RPMI8226 (cell line): ENCODE data around the gene GYS2.
A peak's percentile ranks its signal among the peaks of the same experiment; 100 is the strongest.

Experiments used
- DNase-seq: peaks from one replicate; pipeline ENCODE4 v3.0.0-alpha.2; 2015

GYS2 gene

DNA sequence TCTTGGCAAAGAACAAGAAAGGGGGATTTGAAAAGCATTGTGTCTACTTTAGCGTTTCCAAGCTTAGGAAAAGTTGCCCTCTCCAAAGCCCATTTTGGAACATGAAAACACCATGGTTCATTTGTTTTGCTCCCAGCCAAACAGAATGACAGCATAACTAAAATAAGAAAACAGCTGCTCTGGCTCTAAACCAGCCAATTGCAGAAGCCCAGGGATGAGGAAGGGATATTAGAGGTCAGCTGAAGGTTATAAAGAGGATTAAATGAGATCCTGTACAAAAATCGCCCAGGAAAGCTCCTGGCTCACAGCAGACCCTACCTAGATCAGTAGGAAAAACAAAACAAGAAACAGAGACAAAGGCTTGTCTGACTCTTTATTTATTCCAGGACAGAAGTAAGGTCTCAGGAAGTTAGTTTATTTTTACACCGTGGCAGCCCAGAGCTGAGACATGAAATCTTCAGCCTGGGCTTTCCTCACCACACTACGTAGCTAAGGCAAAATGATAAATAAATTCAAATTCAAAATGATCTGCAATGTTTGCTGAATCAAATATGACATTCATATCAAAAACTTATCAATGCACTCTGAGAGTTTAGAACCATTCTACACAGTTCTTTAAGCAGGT, 52.7 kb downstream of the GYS2 start:
- no peak for DNase-seq

DNA sequence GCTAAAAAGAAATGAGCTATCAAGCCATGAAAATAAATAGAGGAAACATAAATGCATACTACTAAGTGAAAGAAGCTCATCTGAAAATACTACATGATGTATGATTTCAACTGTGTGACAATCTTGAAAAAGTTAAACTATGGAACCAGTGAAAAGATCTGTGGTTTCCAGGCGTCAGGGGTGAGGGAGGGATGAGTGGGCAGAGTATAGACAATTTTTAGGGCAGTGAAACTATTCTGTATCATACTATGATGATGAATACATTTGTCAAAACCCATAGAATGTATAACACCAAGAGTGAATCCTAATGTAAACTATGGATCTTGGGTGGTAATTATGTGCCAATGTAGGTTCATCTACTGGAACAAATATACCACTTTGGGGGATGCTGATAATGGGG, 57.2 kb downstream of the GYS2 start:
- no peak for DNase-seq

DNA sequence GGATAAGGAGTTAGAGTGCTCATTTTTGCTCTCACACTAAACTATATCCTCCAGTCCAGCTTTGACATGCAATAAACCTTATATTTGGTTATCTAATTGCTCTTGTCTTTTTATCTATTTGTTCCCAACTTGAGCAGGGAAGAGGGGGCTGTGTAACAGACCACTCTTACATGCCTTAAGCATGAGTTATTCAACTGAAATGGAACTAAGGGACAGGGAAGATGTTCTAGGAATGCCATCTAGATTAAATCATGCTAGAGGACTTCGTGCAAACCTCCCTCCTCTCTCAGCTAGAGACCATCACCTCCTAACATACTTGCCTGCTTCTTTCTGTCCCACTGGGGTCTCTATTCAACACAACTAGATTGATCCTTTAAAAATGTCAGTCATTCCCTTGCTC, 57.9 kb downstream of the GYS2 start:
- no peak for DNase-seq

DNA sequence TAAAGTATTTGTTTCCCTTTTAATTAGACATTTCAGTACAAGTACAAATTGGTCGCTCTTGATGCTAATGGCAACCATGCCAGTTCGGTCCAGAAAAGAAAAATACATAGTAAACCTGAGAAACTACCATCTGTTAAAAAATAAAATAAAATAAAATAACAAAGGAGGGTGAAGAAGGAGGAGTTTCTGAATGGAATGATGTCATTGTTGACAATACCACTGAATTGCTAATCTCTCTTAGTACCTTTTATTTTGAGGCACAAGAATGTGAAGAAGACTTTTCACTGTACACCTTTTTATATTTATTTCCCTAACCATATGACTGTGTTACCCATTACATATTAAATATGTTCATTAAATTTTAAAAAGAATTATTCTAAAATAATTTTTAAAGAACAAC, 59.1 kb downstream of the GYS2 start:
- DNase-seq = no peak

DNA sequence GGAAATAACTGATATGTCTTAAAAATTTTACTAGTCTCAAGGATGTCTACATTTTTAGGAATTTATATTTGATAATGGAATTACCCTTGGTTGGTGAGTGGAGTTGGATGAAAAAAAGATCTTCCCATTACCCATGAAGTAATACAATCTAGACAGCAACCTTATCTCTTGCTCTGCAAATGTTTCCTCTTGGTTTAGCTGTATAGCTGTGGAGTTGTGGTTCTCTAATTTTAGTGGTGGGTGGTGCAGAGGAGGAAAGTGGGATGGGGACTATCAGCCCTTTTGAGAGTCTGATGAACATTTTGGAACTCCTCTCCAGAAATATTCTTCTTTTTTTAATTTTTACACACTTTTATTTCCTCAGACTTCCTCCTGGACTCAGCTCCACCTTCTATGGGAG, 61.5 kb downstream of the GYS2 start:
- no peak for DNase-seq

DNA sequence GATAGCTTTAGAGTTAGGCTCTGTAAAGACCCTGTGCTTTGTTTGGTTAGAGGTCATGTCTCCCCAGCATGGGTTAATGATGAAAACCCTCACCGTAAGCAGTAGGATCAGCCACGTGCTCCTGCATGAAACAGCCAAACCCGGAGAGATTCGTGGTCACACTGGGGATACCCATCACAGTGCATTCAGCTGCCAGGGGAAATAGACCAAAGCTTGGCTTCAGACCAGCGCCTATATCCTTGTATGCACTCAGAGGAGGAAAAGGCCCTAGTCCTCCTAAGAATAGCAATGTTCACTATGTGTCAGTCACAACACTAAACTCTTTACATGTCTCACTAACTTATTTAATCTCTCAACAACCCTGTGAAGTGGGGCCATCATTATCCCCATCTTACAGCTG, 62.2 kb downstream of the GYS2 start:
- peak; percentile 13 for DNase-seq

DNA sequence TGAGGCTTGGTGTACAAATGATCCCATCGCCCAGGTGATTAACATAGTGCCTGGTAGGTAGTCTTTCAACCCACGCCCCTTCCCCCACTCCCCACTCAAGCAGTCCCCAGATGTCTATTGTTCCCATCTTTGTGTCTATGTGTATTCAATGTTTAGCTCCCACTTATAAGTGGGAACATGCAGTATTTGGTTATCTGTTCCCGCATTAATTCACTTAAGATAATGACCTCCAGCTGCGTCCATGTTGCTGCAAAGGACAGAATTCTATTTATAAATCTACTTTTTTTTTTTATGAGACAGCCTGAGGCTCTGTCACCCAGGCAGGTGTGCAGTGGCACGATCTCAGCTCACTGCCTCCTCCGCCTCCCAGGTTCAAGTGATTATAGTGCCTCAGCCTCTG, 62.9 kb downstream of the GYS2 start:
- no peak for DNase-seq

DNA sequence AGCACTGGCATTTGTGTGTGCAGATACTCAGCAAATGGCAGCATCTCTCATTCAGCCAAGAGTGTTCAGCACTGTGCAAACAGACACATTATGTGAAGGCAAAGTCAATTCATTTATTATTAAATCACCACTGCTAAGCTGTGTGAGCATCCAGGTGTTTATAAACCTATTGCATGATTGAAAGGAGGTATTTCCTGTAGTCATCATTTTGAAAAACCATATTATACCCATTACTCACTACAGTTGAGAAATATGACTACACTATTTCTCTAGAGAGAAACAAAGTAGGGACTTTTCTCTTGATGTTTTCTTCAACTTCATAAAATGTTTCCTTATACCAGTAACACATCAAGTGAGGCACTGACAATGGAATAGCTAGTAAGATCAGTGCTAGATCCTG, 64.8 kb downstream of the GYS2 start:
- no peak for DNase-seq

DNA sequence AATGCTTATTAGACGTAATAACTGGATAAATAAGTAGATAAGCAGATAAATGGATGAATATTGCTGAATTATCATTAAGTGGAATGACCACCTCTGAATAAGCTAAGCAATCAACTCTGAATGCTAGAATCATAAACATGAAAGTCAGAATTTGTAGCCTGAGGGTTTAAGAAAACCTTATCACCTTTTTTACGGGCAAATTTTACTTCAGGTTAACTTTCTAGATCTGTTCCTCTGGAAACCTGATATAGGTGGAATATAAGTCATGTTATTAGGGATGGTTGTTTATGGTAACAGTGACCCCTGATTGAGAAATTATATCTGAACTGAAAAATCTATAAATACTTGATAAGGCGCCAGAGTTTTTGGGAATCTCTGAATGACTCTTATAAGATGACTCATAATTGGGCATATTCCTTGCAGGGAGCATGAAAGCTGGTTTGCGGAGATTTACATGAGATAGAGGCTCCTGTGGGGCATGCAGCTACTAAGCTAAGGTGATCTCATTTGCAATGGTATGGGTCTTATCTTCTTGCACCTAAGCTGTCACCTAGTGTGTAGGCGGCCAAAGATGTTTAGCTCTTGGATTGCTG, 66.5 kb downstream of the GYS2 start:
- DNase-seq = no peak

DNA sequence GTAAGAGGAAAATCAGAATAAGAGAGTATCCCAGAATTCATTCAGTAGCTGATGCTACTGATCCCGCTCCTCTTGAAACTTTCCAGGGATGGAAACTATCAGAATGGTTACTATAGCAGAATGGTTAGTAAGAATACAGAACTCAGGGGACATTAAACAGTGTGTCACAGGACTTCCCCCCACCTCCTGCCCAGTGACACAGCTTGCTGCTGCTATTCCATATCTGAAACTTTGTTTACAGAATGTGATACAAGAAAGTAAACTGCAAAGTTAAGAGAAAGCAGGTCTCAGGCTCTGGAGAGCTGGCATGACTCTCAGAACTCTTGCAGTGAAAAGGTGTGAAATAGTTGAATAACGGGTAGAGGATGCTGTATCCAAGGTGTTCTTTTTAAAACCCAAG, 75.2 kb downstream of the GYS2 start:
- no peak for DNase-seq

DNA sequence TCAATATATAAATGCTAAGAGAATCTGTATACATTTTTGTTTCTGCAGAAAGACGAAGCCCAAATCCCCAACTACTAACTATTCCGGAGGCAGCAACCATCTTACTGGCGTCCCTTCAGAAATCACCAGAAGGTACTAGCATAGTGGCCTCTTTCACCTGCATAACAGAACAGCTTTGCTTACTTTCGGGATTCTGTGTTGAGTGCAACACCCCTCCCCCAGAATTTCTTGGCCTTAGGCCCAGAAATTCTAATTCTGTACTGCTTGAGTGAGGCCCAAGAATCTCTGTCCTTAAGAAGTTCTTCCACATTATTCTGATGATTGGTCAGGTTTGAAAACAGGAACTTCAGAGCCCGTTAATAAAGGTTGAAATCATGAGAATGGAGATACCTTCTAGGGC, 75.7 kb downstream of the GYS2 start:
- peak; percentile 86 for DNase-seq

DNA sequence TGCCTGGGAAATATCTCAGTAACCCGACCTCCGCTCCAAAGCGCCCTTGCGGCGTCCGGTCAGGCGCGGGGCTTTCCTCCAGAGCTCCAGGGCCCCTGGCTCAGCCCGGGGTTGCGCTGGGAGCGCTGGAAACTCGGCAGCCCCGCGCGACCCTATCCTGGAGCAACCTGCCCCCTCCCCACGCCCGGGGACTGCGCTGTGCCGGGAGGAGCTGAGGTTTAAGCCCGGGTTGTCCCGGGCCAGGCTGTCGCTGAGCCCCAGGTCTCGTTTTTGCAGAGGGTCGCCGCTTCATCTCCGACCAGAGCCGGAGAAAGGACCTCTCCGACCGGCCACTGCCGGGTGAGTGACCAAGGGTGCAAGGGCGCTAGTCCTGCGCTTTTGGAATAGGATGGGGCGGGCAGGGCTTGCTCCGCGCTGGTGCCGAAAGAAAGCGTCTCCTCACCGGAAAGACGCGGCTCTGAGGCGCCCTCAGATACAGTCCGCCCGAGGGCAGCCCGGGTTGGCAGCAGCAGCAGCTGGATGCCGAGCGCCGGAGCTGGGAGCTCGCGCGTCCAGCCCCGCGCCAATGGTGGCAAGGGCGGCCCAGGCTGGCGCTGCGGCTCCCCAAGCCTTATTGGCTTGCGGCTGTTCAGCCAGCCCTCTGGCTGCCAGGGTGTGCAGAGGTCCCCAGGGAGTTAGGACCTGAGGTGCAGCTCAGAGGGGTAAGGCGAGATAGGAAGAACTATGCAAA, 77.0 kb downstream of the GYS2 start:
- DNase-seq = peak; percentile 74

DNA sequence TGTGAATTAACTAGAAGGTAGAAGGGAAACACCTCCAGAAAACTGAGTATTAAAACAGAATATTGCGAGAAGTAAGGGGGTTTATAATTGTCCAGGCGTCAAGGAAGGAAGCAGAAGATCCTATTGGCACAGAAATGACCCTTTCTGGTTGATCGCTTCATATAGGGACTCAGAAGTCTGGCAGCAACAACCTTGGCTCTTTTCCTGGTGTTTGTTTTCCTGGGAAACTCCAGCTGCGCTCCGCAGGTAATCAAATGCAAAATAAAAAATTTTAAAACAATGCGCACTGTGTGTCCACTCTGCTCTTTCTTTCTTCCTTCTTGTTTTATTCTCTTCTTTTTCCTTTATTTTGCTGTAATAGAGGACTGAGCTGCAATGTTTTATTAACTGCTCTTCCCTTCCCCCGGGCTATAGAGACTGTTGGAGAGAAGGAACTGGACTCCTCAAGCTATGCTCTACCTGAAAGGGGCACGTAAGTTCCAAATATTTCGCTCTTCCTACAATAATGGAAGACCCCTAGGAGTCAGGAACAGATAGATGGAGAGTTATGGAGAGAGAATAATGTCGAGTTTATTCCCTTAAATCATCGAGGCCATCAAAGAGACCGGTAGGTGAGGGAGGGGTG, 77.8 kb downstream of the GYS2 start:
- DNase-seq = no peak

DNA sequence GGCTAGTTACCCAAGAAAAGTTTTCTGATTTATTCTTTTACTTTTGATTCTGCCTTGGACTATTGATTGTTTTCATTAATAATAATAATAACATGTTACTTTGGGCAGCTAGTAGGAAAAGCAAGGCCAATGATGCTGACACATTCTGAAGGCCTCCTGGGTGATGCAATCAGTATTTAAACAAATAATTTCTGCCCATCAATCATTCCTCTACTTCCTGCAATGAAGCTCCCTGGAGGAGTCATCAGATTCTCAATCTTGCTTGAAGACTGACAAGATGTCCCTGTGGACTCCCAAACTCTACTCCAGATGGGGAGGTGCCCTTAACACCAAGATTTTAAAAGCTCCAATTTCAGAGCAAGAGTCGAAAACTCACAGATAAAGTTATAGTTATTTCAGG, 78.6 kb downstream of the GYS2 start, which contains the start of gene SPX:
Gene SPX (plus strand): TSS at position 244 of the 400 bp plus-strand sequence. CDS start 177 bp downstream, outside the sequence.
- DNase-seq = no peak

DNA sequence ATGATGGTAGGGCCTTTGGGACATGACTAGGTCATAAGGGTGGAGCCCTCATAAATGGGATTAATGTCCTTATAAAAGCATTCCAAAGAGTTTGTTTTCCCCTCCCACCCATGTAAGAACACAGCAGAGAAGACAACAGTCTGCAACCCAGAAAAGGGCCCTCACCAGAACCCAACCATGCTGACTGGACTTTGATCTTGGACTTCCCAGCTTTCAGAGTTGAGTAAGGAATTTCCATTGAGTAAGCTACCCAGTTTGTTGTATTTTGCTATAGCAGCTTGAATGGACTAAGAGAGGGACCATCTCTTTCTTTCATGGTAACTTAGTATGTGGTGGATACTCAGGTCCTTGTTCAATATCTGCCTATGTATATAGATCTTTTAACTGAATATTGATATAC, 81.5 kb downstream of the GYS2 start:
- no peak for DNase-seq

DNA sequence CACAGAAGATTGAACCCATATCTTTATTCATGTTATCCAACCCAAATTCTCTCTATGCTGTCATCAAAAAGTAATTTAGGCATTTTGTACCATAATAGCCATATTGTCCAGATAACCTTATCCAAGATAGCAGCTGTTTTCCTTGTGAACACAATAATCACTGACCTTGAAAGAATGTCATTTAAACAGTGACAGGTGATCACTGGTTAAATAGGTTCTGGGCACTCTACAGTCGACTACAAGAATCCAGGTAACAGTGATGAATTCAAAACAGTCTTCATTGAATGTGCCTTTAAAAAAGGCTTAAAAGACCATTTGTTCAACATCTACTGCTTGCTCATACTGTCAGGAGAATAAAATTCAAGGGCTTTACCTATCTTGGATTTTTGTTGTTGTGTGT, 83.1 kb downstream of the GYS2 start:
- no peak for DNase-seq

DNA sequence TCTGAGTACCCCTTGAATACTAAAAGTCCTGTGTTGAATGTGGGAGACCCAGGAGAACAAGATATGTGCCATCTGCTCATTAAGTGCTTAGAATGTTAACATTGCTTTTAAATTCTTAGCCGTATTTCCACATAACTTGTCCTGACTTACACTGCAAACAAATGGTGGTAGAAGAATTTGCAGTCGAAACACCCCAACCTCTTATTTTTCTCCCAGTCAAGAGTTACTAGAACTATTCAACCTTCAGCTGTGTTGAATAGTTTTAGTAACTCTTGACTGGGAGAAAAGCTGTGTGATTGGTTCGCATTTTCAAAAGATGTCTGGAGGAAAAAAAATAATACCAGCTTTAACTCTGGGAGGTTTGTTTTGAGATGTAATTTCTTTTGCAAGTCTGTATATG, 86.2 kb downstream of the GYS2 start:
- DNase-seq = no peak

DNA sequence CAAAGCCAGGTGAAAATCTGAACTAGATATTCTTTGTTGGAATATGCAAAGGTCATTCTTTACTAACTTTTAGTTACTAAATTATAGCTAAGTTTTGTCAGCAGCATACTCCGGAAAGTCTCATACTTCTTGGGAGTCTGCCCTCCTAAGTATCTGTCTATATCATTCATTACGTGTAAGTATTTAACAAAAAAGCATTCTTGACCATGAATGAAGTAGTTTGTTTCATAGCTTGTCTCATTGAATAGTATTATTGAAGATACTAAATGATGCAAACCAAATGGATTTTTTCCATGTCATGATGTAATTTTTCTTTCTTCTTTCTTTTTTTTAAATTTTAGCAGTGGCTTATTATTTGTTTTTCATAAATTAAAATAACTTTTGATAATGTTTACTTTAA, 88.4 kb downstream of the GYS2 start:
- DNase-seq = no peak

DNA sequence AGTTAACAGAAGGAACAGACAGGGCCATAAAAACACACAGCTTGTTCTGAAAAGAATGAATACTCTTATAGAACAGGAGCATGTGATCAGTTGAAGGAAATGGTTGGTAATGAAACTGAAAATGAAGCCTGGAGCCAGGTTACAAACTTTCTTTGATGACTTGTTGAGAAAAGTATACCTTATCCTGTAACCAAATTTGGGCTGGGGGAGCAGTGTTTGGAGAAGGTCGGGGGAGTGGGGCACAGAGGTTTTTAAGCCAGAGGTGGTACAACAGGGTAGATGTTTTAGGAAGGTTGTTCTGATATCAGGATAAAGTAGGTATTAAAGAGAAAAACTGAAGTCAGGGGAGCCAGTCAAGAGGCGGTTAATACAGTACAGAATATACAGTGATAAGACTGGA, 94.9 kb downstream of the GYS2 start:
- no peak for DNase-seq

DNA sequence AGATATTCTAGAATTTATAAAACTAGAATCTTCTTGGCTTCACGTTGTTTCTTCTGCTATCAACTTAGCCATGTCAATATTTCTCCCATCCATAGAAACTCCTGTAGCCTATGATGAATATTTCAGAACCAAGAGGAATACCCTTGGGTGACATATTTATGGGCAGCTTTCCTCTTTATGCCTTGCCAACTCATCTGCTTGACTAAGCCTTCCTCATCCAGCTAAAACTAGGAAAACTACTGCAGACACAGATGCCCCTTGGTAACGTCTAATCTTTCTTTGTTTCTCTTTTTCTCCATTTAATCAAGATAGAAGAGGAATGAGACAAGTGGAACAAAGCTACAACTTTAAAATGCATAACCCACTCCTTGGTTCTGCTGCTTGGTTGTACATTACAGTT, 96.8 kb downstream of the GYS2 start:
- no peak for DNase-seq

DNA sequence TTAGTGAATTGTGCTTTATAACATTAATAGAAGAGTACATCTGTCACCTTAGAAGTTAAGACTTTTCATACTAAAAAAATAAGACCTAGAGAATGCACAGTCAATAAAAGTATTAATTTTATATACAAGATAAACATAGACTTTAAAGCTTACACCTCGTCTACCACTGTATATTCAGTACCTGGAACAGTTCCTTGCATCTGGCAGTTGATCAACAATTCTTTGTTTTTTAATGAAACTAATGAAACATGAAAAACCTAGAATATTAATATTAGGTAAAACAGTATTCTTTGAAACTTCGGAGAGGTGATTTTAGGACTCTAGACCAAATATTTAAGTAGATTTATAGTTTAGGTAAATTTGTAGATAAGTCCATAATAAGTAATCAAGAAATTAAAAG, 98.8 kb downstream of the GYS2 start:
- DNase-seq = no peak

DNA sequence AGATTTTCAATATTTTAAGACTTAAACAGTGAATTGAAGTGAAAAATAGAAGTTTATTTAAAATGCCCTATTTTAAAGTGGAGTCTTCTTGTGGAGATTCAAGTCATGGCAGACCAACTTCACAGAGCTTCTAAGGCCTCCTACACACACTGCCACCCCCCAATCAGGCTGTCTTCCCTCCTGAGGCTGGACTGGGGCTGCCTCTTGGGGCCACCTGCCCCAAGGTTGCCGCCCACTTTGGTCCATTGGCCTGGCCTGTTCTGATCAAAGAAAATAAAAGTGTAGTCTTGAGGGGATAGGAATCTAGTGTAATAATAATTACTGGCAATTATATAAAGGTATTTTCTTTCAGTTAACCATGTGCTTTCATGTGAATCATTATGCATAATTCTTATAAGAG, 101.8 kb downstream of the GYS2 start:
- DNase-seq = no peak

DNA sequence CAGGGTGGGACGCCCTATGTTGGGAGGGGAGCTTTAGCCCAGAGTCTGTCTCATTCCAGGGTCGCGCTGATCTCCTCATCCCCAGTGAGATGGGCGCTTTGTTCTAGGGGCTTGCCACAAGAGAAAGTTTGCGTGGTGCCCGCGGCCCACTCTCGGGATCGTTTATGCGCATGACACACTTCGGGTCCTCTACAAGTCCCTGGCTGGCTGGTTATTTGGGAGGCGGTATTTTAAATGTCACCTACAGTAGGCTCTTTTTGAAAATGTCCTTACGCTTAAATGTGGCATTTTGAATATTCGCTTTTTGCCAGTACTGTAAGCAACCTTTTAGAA, 102.5 kb downstream of the GYS2 start:
- peak; percentile 8 for DNase-seq
